Uterus (tissue), 2 donors: ENCODE results near the gene LGR6.

Source experiments
- CTCF ChIP-seq, 4 experiments: fragments of 200-600 bp in 2 of 4; fragments of 450-650 bp in 2 of 4; sonication (generic) in 2 of 4; IDR thresholded peaks; one replicate each; pipeline ENCODE4 v1.5.1; 2016 to 2019; ENCODE audit warnings: antibody characterized with exemption in 4 of 4, mild to moderate bottlenecking in 2 of 4, moderate library complexity in 1 of 4
- POLR2A ChIP-seq, 2 donors: fragments of 450-650 bp; IDR thresholded peaks; one replicate each; pipeline ENCODE4 v1.6.1; 2016; ENCODE audit warnings: antibody characterized with exemption in 2 of 2, mild to moderate bottlenecking in 1 of 2, moderate library complexity in 1 of 2

- TF ChIP-seq CTCF (IDR thresholded peaks at IDR 0.05) = no peak
- no peak for TF ChIP-seq POLR2A (IDR thresholded peaks at IDR 0.05)
Observed at GRCh38 chr1:202280595-202280994, 87.0 kb downstream of the LGR6 start.
